Measurements from ENCODE around the gene GAS7. TPM values are rescaled to one million over a fixed set of nuclear protein-coding genes. Genes with fewer than 3 reads are reported as not detected.

GAS7 gene
- total and polyA plus RNA-seq, 2 donors (not counting 1 experiment from before 2014, with no cell fraction given): 3.4 to 13.6 TPM

- no peaks in the 10 kb centered on the region for H3K9me3 Mint-ChIP-seq (ENCODE audit: insufficient read depth)
- H2AFZ ChIP-seq (ENCODE audit: insufficient read depth, low read depth, low read length, poor library complexity, severe bottlenecking): no peak overlapping the region
- no peak overlapping the region for H3K4me3 Mint-ChIP-seq
- H4K20me1 ChIP-seq (ENCODE audit: control insufficient read depth, insufficient read depth, low read length, poor library complexity, severe bottlenecking): no peaks in the 10 kb centered on the region
- intact Hi-C loops (cut with micrococcal nuclease): no loop called here
- DNase-seq (no peak), ATAC-seq (ENCODE audit: low read depth) (no peak)
- H3K79me2 ChIP-seq (ENCODE audit: control insufficient read depth, insufficient read depth, low read length): peaks cover 5% of the 10 kb centered on the region
- H3K27ac Mint-ChIP-seq: no peak overlapping the region
- no peak overlapping the region for H3K27ac ChIP-seq (ENCODE audit: low read length in 2 of 2)
- no peaks in the 10 kb centered on the region for H3K36me3 ChIP-seq (replicated peaks in 1 of 2; ENCODE audit: control extremely low read depth in 1 of 2, control insufficient read depth in 1 of 2, extremely low read depth in 1 of 2, insufficient read depth in 2 of 2, low read length in 1 of 2)
- peaks cover 14% of the 10 kb centered on the region for H3K27me3 Mint-ChIP-seq
- no peaks in the 10 kb centered on the region for H3K27me3 ChIP-seq (replicated peaks in 1 of 4; ENCODE audit: control extremely low read depth in 1 of 4, control insufficient read depth in 3 of 4, insufficient read depth in 4 of 4, low read length in 3 of 4)
- TF ChIP-seq EZH2 (IDR thresholded peaks at IDR 0.05; ENCODE audit: borderline replicate concordance, insufficient read depth, low read depth, low read length, poor library complexity, severe bottlenecking) (no peak), CTCF (IDR thresholded peaks at IDR 0.05) (no peak)
- ChIA-PET CTCF (no interaction called here), POLR2A (interaction anchor here (1.3 kb wide), 1 partner anchor 67 kb away, joined by 3 read pairs; no protein-coding TSS in a partner anchor)
- no peak overlapping the region for H3K9ac ChIP-seq (ENCODE audit: low read length)
- no peak overlapping the region for H3K4me2 ChIP-seq (replicated peaks; ENCODE audit: low read depth, low read length, poor library complexity, severe bottlenecking)
- no peaks in the 10 kb centered on the region for H3K9me3 ChIP-seq (ENCODE audit: control extremely low read depth in 1 of 3, control insufficient read depth in 2 of 3, insufficient read depth in 1 of 3, low read length in 2 of 3)
- peaks cover 6% of the 10 kb centered on the region for H3K4me1 Mint-ChIP-seq
- no peak overlapping the region for H3K4me3 ChIP-seq (ENCODE audit: control extremely low read depth in 1 of 5, extremely low read depth in 1 of 5, insufficient read depth in 1 of 5, low read depth in 2 of 5, low read length in 4 of 5)
- no peaks in the 10 kb centered on the region for H3K4me1 ChIP-seq (ENCODE audit: control insufficient read depth in 2 of 2, insufficient read depth in 2 of 2, low read length in 2 of 2)
- 77% methylated on average over 5 of the region's 11 CpGs for WGBS (ENCODE audit: insufficient coverage)
Measured at GRCh38 chr17:10107316-10108165, 90.9 kb downstream of the GAS7 start.

GRCh38 chr17:10106067-10106466 is 92.3 kb downstream of the GAS7 start:
- Histone ChIP-seq H3K36me3 (replicated peaks in 1 of 2; ENCODE audit: control extremely low read depth in 1 of 2, control insufficient read depth in 1 of 2, extremely low read depth in 1 of 2, insufficient read depth in 2 of 2, low read length in 1 of 2) (no peaks in the 10 kb centered on the region), H3K4me3 (ENCODE audit: control extremely low read depth in 1 of 5, extremely low read depth in 1 of 5, insufficient read depth in 1 of 5, low read depth in 2 of 5, low read length in 4 of 5) (no peak overlapping the region), H3K9me3 (ENCODE audit: control extremely low read depth in 1 of 3, control insufficient read depth in 2 of 3, insufficient read depth in 1 of 3, low read length in 2 of 3) (no peaks in the 10 kb centered on the region), H4K20me1 (ENCODE audit: control insufficient read depth, insufficient read depth, low read length, poor library complexity, severe bottlenecking) (no peaks in the 10 kb centered on the region), H3K79me2 (ENCODE audit: control insufficient read depth, insufficient read depth, low read length) (peaks cover 5% of the 10 kb centered on the region), H3K4me1 (ENCODE audit: control insufficient read depth in 2 of 2, insufficient read depth in 2 of 2, low read length in 2 of 2) (no peaks in the 10 kb centered on the region), H3K27me3 (replicated peaks in 1 of 4; ENCODE audit: control extremely low read depth in 1 of 4, control insufficient read depth in 3 of 4, insufficient read depth in 4 of 4, low read length in 3 of 4) (no peaks in the 10 kb centered on the region), H3K27ac (ENCODE audit: low read length in 2 of 2) (no peak overlapping the region), H3K4me2 (replicated peaks; ENCODE audit: low read depth, low read length, poor library complexity, severe bottlenecking) (no peak overlapping the region), H3K9ac (ENCODE audit: low read length) (no peak overlapping the region), H2AFZ (ENCODE audit: insufficient read depth, low read depth, low read length, poor library complexity, severe bottlenecking) (no peak overlapping the region)
- Mint-ChIP-seq H3K27me3 (peaks cover 14% of the 10 kb centered on the region), H3K27ac (no peak overlapping the region), H3K4me3 (no peak overlapping the region), H3K9me3 (ENCODE audit: insufficient read depth) (no peaks in the 10 kb centered on the region), H3K4me1 (peaks cover 4% of the 10 kb centered on the region)
- DNase-seq (no peak), ATAC-seq (ENCODE audit: low read depth) (no peak)
- intact Hi-C loops (cut with micrococcal nuclease): no loop called here
- TF ChIP-seq EZH2 (IDR thresholded peaks at IDR 0.05; ENCODE audit: borderline replicate concordance, insufficient read depth, low read depth, low read length, poor library complexity, severe bottlenecking) (no peak), CTCF (IDR thresholded peaks at IDR 0.05) (no peak)
- POLR2A ChIA-PET: no interaction called here
- 98% methylated on average over 9 of the region's 9 CpGs for WGBS (ENCODE audit: insufficient coverage)
- CTCF ChIA-PET: no interaction called here

All from B cell (primary cell).